Stimulated activated CD8-positive, alpha-beta memory T cell treated with anti-CD3 and anti-CD28 coated beads, Interleukin-7, amount 100 ng/mL, for 48 hours (primary cell): Measurements from ENCODE around the gene AATF.

Experiments used
- DNase-seq, 2 donors: peaks; one replicate each; pipeline ENCODE4 v3.0.0-alpha.2; 2020; ENCODE audit warnings: low read depth in 1 of 2; ENCODE audit errors: extremely low read depth in 1 of 2

AATF gene, protein sequence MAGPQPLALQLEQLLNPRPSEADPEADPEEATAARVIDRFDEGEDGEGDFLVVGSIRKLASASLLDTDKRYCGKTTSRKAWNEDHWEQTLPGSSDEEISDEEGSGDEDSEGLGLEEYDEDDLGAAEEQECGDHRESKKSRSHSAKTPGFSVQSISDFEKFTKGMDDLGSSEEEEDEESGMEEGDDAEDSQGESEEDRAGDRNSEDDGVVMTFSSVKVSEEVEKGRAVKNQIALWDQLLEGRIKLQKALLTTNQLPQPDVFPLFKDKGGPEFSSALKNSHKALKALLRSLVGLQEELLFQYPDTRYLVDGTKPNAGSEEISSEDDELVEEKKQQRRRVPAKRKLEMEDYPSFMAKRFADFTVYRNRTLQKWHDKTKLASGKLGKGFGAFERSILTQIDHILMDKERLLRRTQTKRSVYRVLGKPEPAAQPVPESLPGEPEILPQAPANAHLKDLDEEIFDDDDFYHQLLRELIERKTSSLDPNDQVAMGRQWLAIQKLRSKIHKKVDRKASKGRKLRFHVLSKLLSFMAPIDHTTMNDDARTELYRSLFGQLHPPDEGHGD

GRCh38 chr17:36948717-36949460 lies at the start of gene AATF:
TSS of gene AATF (plus strand) at chr17:36948954. CDS start at chr17:36949126, 172 bp downstream.
- peak; percentile 92 to 95 for DNase-seq

GRCh38 chr17:36899250-36900159 lies 49.2 kb upstream of the AATF start:
- no peak for DNase-seq

DNA sequence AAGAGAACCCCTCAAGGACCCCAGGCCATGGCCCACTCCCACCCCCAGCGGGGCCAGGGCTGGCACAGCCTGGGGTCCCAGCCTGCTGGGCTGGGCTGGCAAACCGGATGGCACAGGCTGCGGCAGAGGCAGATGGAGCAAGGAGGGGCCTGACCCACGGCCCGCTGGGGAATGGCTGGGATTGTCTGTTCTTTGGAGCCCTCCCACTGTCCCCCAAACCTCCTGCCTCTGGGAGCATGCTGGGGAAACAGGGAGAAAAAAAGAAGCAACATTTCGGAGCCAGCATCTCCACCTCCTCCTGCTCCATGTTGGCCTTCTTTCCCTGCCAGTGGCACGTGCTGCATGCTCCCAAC lies 48.6 kb upstream of the AATF start:
- no peak for DNase-seq

DNA sequence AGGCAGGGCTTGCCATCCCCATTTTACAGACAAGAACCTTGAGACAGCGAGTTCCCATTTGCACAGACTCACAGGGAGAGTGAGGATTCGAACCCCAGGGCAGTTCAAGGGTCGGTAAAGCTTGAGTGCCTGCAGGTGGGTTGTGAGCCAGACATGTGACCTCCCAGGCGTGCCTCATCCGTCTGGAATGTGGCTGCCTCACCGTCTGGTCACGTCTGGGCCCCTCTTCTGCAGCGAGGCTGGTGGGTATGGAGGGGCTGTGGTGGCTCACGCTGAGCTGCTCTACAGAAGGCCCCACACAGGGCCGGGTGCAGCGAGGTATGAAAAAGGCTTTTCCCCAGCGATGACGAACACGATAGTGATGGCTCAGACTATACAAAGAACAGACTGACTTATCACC lies 47.2 kb upstream of the AATF start:
- DNase-seq: no peak

DNA sequence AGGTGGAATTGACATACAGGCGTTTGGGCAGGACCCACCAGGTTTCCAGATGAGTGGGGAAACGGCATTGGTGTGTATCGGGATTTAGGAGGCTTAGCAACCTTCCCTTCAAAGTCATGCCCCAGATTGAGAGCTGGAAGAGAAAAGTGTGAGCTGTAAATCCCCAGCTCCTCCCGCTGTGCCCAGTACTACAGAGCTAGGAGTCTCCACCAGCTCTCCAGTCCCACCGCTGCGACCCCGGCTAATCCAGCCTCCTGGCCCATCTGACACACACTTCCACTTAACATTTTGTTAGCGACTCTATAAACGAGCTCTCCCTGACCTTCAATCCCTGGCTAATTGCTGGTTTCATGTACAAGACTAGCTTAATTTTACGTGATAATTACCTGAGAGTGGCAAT lies 41.3 kb upstream of the AATF start:
- DNase-seq: no peak

DNA sequence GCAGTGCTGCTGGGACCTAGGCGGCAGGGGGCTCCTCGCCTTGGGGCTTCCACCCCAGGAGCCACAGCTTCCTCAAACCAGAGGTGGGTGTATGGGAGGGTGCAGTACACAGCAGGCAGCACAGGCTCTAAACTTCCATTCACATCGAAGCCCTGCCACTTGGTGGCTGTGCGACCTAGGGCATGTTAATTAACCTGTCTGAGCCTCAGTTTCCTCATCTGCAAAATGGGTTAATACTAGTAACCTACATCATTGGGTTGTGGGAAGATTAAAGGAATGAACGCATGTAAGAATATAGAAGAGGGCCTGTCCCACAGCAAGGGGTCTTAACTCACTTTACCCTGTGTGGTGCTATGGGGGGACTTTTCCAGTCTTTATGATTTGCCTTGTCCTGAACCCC lies 38.2 kb upstream of the AATF start:
- no peak for DNase-seq

DNA sequence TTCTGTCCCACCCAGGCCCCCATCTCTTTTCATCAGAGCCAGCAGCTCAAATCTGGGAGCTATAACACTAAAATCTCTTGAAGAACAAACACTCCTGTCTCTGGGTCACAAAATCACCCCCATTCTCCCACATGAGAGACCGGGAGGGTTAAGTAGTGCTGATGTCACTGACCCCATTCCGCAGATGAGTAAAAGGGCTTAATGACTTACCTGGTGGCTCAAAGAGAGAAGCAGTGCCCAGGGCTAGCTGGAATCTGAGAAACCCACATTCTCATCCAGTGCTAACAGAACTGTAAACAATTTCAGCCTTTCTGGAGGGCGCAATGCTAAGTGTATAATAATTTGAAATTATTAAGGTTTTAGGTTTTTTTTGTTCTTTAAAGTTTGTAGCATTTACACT lies 37.8 kb upstream of the AATF start:
- no peak for DNase-seq

DNA sequence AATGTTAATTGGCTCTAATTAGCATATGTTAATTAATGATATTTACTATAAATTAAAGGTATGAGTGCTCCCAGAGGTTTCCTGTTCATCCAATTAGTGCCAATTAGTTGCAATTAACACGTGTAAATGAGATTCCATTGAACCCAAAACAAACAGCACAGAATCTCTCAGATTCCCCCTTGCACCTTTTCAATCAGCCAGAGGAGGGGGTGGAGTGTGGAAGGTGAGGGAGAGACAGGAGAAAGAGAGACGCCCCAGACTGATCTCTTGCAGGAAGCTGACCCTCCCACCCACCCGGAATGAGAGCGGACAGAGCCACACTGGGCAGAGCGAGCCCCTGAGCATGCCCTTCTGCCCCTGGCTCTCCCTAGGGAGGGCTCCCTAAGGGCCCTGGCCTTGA lies 35.6 kb upstream of the AATF start:
- no peak for DNase-seq

GRCh38 chr17:36918211-36918691 lies 30.5 kb upstream of the AATF start:
- DNase-seq: no peak

DNA sequence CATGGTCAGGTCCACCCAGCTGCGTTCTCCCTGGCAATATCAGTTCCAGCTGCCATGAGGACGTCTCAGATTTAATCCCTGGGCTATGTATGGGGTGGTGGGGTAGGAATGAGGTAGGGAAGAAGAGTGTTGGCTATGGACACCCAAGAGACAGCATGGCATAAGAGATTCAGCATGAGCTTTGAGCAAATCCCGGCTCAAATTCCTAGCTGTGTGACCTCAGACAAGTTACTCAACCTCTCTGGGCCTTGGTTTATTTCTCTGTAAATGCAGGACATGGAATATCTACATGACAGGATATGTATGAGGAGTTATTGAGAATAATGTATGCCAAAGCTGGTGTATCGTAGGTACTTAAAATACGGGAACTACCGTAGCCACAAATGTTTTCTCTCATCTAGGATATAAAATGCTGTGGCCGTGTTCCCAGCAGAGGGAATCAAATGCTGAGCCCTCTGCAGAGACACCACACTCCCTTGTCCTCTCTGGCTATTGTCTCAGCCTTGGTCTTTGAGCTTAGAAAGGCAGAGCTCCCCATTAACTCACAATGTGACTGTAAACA lies 29.3 kb upstream of the AATF start:
- DNase-seq: no peak

- DNase-seq: no peak
These were observed 28.4 kb upstream of the AATF start for GRCh38 chr17:36920032-36921005.

GRCh38 chr17:36921095-36921851 lies 27.5 kb upstream of the AATF start:
- peak; percentile 48 to 74 for DNase-seq

- no peak for DNase-seq
These were observed 26.6 kb upstream of the AATF start for GRCh38 chr17:36922175-36922574.

- no peak for DNase-seq
These were observed 24.9 kb upstream of the AATF start for GRCh38 chr17:36923814-36924221.

- DNase-seq: no peak
These were observed 22.5 kb upstream of the AATF start for GRCh38 chr17:36926226-36926625.

DNA sequence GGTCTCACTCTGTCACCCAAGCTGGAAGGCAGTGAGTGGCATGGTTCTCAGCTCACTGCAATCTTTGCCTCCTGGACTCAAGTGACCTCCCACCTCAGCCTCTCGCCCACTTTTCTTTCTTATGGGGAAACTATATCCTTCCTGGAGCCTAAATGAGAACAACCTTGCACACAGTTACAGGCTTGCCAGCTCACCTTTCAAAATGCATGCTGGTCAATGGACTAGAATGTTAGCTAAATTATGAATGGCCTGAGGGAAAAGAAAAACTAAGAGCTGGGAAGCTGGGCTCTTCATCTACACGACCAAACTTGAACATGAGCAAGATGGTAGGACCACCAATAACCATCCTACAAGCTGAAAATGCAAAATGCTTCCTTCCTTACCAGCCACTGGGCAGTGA lies 22.1 kb upstream of the AATF start:
- DNase-seq: no peak

DNA sequence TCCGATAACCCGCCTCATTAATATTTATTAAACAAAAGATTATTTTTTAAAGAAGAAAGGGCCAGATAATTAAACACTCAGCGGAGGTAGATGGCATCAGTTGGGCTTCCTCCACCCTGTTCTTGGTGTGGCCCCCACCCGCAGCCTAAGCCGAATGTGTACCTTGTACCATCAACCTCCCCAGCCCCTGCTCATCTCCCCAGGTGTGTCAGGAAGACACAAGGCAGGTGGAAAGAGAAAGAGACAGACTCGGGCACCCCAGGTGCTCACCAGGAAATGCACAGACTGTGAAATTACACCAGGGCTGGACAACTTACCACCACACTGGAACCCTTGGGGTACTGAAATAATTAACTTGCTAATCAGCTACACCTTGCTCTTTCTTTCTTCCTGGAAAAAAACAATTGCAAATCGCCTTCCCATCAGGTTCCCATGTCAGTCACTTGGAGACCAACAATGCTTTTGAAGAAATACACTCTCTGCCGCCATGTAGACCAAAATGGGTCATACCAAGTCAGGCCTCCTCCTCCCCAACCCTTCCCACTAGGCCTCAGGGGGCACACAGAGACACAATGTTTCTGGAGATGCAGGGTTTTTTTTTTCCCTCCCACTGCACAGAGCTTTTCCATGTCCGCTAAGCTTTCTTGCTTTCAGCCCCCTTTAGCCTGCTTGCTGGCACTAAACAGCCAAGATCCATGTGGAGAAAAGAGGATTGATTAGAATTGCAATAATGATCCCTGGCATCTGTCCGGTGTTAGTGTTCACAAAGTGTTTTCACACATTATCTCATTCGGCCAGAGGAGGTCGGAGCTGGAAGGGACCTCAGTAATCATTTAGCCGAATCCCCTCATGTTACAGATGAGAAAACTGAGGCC lies 20.0 kb upstream of the AATF start:
- no peak for DNase-seq
